ENCODE measurements around the gene VEGFB. TPM values are rescaled to one million over a fixed set of nuclear protein-coding genes. Genes with fewer than 3 reads are reported as not detected.

The VEGFB gene, protein sequence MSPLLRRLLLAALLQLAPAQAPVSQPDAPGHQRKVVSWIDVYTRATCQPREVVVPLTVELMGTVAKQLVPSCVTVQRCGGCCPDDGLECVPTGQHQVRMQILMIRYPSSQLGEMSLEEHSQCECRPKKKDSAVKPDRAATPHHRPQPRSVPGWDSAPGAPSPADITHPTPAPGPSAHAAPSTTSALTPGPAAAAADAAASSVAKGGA
- total RNA-seq: 13.7 and 19.8 TPM in 2 replicates

DNA sequence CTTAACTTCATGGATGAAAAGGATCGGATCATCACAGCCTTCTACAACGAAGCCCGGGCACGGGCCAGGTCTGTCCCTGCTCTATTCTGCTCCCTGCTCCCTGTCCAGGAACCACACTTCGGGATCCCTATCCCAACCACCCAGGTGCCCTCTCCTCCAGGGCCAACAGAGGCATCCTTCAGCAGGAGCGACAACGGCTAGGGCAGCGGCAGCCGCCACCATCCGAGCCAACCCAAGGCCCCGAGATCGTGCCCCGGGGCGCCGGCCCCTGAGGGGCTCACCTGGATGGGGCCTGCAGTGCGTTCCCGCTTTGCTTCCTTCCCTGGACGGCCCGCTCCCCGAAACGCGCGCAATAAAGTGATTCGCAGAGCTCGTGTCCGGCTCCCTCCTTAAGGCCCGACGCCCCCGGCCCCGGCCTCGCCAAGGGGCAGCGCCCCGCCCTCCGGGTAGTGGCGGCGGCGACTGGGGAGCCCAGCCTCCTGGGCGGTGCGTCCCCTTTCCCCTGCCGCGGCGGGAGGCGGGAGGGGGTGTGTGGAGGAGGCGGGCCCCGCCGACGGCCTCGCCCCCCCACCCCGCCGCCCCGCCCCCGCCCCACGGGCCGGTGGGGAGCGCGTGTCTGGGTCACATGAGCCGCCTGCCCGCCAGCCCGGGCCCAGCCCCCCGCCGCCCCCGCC lies at the start of gene VEGFB:
Gene VEGFB, plus strand, starts transcription at position 672 of the 674 bp plus-strand sequence. CDS start 250 bp downstream, outside the sequence.

DNA sequence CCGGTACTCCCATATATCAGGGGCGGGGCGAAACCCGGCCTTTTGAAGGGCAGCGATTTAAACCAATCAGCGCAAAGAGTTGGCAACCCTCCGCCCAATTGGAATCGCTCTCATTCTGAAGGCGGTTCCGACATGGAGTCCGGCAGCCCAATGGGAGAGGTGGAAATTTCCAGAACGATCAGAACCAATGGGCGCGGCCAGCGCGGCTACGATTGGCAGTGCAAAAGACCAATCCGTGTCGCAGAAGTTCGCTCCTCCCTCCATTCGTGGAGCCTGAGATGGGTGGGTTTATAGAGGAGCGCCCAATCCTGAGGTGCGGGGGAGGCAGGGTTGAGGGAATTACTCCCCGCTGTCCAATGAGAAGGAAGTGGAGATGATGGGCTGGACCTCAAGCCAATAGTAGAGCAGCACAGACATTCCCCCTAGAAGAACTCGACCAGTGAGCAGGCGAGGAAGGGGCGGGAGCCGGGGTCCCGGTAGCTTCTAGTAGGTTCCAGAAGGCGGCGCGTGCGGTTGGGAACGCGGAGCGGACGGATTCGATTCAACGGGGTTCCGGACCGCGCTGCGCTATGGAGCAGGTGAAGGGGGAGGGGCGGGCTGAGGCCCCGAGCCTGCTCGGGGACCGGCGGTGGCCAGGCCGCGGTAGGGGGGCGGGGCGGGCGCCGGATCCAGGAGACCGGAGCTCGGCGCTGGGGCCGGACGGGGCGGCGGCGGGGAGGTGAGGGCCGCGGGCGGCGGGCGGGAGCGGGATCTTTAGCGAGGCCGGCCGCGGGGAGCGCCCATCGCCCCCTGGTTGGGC lies 48.5 kb upstream of the VEGFB start, which contains the start of gene STIP1:
Gene STIP1, plus strand, starts transcription at position 479 of the 799 bp plus-strand sequence. Its CDS starts 91 bp downstream, at position 570.

DNA sequence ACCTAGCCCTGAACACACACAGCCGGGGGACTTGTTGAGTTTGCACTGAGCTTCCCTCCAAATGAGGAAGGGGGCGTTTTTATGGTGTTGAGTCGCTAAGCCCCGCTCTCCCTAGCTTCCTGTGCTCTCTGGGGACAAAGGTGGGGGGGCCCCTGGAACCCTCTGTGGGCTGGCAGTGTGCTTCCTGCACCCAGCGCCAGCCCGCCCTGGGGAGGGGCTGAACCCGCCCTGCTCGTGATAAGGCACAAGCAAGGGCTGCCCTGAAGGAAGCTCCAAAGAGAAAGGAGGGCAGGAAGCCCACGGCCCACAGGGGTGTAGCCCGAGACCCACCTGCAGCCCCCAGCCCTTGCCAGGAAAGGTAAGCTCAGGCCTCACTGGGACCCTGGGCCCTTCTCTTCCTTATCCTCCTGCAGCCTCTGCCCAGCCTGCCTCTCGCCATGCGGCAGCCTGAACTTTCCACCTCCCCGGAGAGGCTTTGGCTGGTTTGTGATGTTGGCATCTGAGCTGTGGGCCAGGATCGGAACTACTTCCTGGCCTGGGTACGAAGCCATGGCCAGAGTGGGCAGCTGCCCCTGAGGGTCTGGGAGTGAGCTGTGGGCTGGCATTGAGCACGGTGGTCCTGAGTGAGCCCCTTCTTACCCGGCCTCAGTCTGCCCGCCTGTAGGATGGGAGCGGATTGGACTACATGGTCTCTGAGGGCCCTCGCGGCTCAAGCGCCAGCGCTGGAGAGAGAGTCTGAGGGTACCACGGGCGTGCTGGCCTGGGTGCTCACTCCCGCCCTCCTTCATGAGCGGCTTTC lies 27.7 kb upstream of the VEGFB start, which contains the start of gene FERMT3:
Gene FERMT3, plus strand, starts transcription at position 265 of the 799 bp plus-strand sequence. CDS start 644 bp downstream, outside the sequence.

DNA sequence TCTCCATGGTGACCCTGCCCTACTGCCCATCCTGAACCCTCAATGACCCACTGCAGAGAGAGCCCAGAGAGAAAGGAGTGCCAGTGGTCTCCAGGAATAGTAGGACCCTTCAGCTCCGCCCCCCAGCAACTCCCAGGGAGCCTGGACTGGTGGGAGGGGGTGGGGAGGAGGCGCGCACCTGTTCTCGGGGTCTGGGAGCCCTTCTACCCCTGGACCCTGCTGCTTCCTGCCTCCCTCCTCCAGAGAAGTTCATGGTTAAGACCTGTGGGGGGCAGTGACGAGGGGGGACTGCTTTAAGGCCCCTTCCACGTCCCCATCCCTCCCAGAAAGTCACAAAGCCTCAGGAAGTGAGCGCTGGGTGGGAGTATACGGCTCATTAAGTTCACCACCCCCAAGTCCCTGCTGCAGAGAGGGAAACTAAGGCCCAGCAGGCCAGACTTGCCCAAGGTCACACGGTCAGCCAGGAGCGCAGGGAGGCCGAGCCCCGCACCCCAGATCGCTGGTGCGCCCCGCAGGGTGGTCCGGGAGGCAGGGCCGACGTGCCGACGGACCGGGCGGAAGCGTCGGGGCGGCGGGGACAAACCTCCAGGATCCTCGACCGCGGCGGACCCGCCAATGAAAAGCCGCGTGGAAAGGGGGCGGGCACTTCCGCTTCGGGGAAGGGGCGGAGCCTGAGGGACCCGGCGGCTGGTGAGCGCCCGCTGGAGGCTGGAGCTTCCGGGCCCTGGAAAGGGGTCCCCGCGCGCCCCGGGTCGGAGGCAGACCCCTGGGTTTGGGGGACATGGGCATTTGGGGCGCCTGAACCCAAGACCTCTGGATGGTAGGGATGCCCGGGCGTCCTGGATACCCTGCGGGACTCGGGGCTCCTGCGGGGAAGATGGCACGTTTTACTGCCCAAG lies 8.5 kb upstream of the VEGFB start, which contains the start of the genes NUDT22 and TRPT1:
Gene NUDT22, plus strand, starts transcription at position 667 of the 899 bp plus-strand sequence. CDS start 379 bp downstream, outside the sequence.
Gene TRPT1, minus strand, starts transcription at position 579 of the 899 bp plus-strand sequence. Its CDS starts 326 bp downstream, at position 253.

DNA sequence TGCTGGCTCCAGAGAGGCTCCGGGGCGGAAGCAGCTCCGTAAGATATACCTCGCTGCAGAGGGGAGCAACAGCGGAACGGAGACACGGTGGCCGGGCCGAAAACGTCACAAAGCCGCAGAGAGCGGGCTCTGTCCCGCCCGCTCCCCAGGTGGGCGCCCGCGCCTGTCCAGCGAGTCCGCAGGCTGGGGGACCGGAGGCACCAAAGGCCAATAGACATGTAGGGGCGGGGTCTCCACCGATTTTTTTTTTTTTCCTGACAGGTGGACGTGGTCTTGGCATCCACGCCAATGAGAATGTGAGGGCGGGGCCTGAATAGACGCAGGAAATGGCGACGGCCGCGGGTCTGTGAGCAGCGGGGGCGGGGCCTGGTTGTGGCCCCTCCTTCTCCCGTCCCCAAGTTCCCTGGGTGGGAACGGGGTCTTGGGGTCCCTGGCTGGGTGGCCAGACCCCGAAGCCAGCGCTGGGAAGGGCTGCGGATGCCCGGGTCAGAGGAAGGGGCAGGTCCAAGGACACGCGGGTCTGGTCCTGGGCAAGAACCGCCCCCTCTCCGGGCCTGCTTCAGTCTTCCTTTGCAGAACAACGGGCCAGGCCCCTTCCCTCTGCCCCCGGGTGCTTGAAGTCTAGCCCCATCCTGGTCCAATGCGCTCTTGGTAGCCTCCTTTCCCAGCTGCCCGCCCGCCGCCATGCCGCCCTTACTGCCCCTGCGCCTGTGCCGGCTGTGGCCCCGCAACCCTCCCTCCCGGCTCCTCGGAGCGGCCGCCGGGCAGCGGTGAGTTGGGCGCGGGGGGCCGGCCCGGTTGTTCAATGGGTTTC lies 4.0 kb upstream of the VEGFB start, which contains the start of gene DNAJC4:
Gene DNAJC4, plus strand, starts transcription at position 378 of the 814 bp plus-strand sequence. Its CDS starts 307 bp downstream, at position 685.

DNA sequence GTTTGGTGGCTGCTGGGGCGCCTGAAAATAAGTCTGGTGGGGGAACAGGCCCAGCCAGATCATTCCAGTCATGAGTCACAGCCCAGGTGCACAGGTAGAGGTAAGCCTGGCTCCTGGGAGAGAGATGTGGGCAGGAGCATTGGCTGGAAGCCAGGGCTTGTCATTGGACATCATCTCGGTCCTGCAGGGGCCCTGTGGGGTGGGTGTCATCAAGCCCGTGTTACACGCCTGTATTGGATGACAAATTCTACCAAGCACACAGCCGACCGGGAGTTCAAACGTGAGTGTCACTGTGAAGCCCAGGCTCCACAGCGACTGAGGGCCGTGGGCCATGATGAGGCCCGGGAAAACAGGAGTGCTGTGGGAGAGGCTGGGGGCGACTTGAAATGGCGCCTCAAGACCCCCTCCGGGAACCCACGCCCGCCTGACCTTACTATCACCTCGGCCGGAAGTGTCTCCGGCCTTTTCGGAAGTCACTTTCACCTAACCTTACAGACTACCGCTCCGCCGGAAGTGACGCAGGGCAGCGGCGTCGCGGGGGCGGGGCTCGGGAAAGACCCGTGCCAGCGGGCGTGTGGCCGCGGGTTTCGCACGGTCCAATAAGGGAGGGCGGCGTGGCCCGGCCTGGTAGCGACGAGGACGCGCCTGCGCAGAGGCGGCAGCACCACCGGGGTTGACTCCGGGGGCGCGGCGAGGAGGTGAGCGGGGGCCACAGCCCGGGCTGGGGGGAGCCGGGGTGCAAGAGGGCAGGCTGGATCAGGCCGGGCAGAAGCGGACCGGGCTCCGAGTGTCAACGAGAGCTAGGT lies 6.3 kb downstream of the VEGFB start, which contains the start of gene FKBP2:
Gene FKBP2, plus strand, starts transcription at position 661 of the 806 bp plus-strand sequence. CDS start 1,293 bp downstream, outside the sequence.

DNA sequence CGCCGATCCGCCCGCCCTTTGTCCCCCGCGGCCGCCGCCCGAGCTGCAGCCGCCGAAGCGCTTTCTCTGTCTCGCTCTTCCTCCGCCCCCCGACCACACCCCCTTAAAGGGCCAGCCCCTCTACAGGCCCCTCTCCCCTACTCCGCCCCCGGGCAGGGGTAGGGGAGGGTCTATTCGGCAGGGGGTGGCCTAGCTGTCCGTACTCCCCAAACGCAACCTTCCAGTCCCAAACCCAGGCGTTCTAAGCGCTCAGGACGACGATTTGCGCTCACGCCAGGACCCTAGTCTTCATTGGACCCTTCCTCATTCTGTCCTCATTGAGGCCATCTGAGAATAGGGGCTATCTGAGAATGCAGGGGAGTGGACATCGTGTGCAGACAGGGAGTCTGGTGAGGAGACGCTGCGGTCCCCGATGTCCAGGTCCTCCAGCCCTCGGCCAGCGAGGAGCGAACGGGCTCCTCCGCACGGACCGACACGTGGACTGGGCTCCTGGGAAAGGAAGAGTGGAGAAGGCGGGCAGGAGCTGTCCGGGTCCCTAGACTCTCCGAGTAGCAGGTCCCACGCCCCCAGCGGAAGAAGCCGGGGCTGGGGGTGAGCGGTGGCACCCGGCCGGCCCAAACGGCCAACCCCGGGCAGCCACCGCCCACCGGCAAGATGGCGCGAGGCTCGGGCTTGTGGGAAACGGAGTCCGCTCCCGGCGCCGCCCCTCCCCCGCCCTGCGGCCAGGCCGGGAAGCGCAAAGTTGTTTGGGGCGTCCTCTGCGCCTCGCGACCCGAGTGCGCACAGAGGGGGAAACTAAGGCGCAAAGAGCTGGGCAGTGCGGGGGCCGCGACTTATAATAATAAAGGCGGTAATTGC lies 12.7 kb downstream of the VEGFB start, which contains the start of gene PPP1R14B:
Gene PPP1R14B, minus strand, starts transcription at position 73 of the 858 bp plus-strand sequence. CDS start 270 bp downstream, outside the sequence.

DNA sequence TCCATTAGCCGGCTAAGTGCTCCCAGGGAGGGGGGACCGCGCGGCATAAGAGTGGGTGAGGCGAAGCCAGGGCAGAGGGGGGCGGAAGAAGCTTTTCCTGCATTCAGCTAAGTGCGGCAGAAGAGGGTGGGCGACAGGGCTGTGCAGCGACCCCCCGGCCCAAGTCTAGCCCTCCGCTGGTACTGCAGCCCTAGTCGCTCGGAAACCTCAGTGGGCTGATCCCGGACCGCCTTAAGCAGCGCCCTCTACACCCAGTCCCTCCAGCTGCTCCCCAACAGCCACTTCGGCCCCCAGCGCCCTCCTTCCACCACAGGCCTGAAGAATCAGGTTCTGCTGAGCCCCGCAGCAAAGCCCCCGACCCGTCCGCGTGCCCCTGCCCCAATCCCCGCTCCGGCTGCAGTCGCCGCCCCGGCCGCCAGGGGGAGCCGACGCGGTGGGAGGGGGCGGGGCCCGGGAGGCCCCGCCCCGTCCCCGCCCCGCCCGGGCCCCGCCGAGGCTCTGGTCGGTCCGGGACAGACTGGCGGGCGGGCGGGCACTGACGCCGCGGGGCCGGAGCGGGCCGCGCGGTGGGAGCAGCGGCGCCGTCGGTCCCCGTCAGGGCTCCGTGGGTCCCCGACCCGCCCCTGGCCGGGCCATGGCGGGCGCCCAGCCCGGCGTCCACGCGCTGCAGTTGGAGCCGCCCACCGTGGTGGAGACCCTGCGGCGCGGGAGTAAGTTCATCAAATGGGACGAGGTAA lies 16.8 kb downstream of the VEGFB start, which contains the start of gene PLCB3:
Gene PLCB3, plus strand, starts transcription at position 515 of the 737 bp plus-strand sequence. Its CDS starts 120 bp downstream, at position 635.

GRCh38 chr11:64284048-64284961 lies 49.9 kb downstream of the VEGFB start, which contains the start of gene BAD:
Gene BAD (minus strand): TSS chr11:64284665. CDS start chr11:64284368, 297 bp downstream.

GRCh38 chr11:64284962-64285884 lies 50.8 kb downstream of the VEGFB start, which contains the start of gene GPR137:
Gene GPR137 (plus strand): TSS chr11:64285848. CDS start chr11:64286525, 677 bp downstream.

